GM06990 (cell line): ENCODE measurements around the gene CCDC171.

Experiments
- DNase-seq: peaks from one replicate; pipeline ENCODE4 v3.0.0-alpha.2; 2011; ENCODE audit not compliant: insufficient read length; ENCODE audit errors: extremely low read depth
- H3K27me3 ChIP-seq: replicated peaks from 2 replicates; pipeline ENCODE4 v1.6.0; 2011; ENCODE audit warnings: low read length; ENCODE audit not compliant: control insufficient read depth, insufficient read depth
- H3K36me3 ChIP-seq: 2 replicates; pipeline ENCODE4 v1.5.1; 2011; ENCODE audit warnings: low read length; ENCODE audit not compliant: control insufficient read depth, insufficient read depth
- H3K4me3 ChIP-seq: replicated peaks from 2 replicates; pipeline ENCODE4 v1.5.1; 2011; ENCODE audit warnings: low read depth, mild to moderate bottlenecking, control low read depth, low read length
- TF ChIP-seq, protein P1 (sequence below): IDR thresholded peaks from 2 replicates; pipeline ENCODE4 v1.5.1; 2011; ENCODE audit warnings: low read length, control low read depth, mild to moderate bottlenecking, inconsistent platforms; ENCODE audit not compliant: insufficient read depth, poor library complexity, severe bottlenecking

The CCDC171 gene

DNA sequence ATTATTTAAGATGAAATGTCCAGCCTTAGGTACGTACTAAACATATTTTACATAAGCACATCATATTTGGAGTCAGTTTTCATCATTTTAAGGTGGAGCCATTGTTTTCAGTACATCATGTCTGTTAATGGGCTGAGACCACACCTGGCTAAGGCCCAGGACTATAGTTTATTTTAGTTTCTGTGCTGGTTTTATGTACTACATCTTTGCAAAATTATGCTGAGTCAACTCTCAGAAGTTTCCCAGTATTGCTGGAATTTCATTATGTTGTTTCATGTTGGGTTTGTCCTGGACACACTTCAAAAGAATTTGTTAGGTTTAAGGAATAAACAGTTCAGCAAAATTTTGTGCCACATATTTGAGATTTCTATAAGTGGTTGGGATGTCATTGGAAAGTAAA is 171.2 kb downstream of the CCDC171 start:
- no peaks in the 10 kb centered on the region for H3K27me3 ChIP-seq
- H3K36me3 ChIP-seq, result no peaks in the 10 kb centered on the region
- TF ChIP-seq, protein P1, sequence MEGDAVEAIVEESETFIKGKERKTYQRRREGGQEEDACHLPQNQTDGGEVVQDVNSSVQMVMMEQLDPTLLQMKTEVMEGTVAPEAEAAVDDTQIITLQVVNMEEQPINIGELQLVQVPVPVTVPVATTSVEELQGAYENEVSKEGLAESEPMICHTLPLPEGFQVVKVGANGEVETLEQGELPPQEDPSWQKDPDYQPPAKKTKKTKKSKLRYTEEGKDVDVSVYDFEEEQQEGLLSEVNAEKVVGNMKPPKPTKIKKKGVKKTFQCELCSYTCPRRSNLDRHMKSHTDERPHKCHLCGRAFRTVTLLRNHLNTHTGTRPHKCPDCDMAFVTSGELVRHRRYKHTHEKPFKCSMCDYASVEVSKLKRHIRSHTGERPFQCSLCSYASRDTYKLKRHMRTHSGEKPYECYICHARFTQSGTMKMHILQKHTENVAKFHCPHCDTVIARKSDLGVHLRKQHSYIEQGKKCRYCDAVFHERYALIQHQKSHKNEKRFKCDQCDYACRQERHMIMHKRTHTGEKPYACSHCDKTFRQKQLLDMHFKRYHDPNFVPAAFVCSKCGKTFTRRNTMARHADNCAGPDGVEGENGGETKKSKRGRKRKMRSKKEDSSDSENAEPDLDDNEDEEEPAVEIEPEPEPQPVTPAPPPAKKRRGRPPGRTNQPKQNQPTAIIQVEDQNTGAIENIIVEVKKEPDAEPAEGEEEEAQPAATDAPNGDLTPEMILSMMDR, result no peak
- no peak overlapping the region for H3K4me3 ChIP-seq
- no peak for DNase-seq

DNA sequence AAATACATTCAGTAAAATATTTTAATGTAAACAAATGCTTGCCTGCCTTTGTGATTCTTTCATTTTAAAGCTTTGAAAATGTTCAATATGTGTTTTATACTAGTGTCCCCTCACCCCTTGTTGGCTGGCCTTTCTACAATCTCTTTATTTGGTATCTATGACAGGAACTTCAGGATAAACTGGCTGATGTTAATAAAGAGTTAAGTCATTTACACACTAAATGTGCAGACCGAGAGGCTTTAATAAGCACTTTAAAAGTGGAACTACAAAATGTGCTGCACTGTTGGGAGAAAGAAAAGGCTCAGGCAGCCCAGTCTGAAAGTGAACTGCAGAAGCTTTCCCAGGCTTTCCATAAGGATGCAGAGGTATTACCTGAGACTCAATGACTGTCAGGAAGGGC is 171.8 kb downstream of the CCDC171 start:
- TF ChIP-seq, protein P1, result no peak
- H3K4me3 ChIP-seq, result no peak overlapping the region
- H3K36me3 ChIP-seq, result no peaks in the 10 kb centered on the region
- no peak for DNase-seq
- H3K27me3 ChIP-seq, result no peaks in the 10 kb centered on the region

DNA sequence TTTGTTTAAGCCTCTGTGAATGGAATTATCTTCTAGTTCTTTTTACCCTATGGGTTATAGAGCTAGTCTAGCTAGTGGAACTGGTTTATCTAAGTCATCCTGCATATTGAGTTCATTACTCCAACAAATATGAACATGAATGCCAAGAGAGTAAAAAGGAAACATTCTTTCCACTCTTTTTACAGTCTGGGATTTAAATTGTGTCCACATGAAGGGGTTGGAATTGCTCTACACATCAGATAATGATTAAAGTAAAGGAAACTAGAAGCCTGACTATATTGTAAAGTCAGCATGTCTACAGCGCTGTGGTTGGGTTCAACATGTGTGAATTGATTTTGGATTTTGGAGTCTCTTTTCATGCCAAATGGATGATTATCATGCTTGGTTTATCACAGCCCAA is 173.1 kb downstream of the CCDC171 start:
- TF ChIP-seq, protein P1, result no peak
- DNase-seq, result no peak
- no peaks in the 10 kb centered on the region for H3K36me3 ChIP-seq
- H3K4me3 ChIP-seq, result no peak overlapping the region
- no peaks in the 10 kb centered on the region for H3K27me3 ChIP-seq

DNA sequence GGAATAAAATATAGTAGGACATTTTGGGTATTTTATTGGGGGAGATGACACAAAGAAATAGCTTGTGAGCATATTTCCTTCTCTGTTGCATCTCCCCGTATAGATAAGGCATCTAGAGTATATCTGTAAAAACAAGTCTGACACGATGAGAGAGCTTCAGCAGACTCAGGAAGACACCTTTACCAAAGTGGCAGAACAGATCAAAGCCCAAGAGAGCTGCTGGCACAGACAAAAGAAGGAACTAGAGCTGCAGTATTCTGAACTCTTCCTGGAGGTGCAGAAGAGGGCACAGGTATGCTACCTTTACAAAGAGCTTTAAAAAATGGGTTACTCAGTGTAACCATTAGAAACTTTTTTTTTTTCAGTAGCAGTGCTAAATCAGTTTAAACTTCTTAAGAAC is 176.7 kb downstream of the CCDC171 start:
- Histone ChIP-seq H3K36me3 (no peaks in the 10 kb centered on the region), H3K27me3 (no peaks in the 10 kb centered on the region), H3K4me3 (no peak overlapping the region)
- no peak for DNase-seq
- TF ChIP-seq, protein P1, result no peak

DNA sequence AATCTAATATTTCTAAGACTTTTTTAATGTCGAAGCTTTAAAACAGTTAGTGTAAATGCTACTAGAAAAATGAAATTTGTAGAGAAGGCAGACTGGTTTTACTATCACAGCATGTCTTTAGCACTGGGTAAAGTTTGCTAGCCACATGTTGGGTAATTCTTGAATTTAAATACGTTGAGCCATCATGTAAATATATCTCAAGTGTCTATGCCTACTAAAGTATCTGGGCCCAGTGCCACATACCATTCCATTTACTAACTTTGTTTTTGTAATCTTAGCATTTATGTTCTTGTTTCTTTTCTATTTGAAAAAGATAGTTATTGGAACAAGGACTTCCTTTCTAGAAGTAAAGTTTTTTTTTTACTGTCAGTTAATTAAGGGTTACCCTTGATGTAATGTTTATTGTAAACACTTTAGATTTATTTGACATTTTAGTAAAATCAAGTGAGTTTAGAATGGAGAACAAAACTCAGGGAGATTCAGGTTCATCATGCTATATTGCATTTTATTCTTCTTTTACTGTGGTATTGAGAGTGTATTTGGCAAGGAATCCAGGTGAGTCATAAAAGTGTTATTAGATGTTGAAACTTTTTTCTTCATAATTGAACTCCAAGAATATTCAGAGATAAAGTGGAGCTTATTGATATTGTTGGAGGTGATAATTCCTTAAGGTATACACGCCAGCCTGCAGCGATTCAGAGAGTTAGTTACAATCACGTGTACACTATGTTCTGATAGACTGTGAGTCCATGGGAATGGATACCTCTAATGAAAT is 182.4 kb downstream of the CCDC171 start:
- Histone ChIP-seq H3K36me3 (no peaks in the 10 kb centered on the region), H3K4me3 (no peak overlapping the region), H3K27me3 (no peaks in the 10 kb centered on the region)
- TF ChIP-seq, protein P1, result no peak
- no peak for DNase-seq

DNA sequence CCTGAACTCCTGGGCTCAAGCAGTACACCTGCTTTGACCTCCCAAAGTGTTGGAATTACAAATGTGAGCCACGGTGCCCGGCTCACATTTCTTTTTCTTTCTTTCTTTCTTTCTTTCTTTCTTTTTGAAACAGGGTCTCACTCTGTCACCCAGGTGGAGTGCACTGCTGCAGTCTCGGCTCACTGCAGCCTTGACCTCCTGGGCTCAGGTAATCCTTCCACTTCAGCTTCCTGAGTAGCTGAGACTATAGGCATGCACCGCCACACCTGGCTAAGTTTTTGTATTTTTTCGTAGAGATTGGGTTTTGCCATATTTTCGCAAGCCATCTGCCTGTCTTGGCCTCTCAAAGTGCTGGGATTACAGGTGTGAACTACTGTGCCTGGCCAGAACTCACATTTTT is 183.7 kb downstream of the CCDC171 start:
- DNase-seq, result no peak
- no peaks in the 10 kb centered on the region for H3K27me3 ChIP-seq

More for the DNA sequence above, 183.7 kb downstream of the CCDC171 start:
- TF ChIP-seq, protein P1, result no peak
- no peaks in the 10 kb centered on the region for H3K36me3 ChIP-seq
- H3K4me3 ChIP-seq, result no peak overlapping the region
